LNCaP clone FGC (cell line): ENCODE results near the gene HLX.

Experiments used
- DNase-seq: peaks from one replicate; pipeline ENCODE4 v3.0.0-alpha.2; 2011; ENCODE audit warnings: low read depth
- H3K4me3 ChIP-seq: 2 replicates; pipeline ENCODE4 v1.5.1; 2011; ENCODE audit warnings: mild to moderate bottlenecking, low read depth, low read length, control low read depth
- CTCF ChIP-seq: IDR thresholded peaks from 2 replicates; pipeline ENCODE4 v1.5.1; 2012; ENCODE audit warnings: mild to moderate bottlenecking; ENCODE audit not compliant: control insufficient read depth, insufficient read depth; ENCODE audit errors: extremely low read depth

HLX gene

GRCh38 chr1:220922951-220923350, 43.7 kb downstream of the HLX start:
- no peak for TF ChIP-seq CTCF
- DNase-seq: no peak
- H3K4me3 ChIP-seq: no peak overlapping the region

GRCh38 chr1:220924331-220924970, 45.2 kb downstream of the HLX start:
- no peak for TF ChIP-seq CTCF
- no peak overlapping the region for H3K4me3 ChIP-seq
- DNase-seq: no peak

DNA sequence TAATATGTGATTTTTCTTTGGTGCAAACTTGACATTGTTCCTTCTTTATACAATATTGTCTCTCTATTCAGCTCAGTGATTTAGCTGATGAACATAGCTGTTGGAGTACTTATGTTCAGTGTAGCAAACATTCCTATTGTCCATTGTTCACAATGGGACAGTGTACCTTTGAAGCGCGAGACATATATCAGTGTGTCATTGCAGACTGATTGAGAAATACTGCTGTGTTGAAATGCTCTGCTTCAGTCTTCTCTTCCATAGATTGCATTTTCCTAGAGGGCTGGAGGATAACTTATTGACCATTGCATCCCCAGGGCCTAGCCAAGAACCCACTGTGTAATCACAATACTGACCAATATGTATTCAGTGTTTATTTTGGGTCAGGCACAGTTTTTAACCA, 46.5 kb downstream of the HLX start:
- no peak for DNase-seq
- no peak for TF ChIP-seq CTCF
- H3K4me3 ChIP-seq: no peak overlapping the region

- no peak overlapping the region for H3K4me3 ChIP-seq
- no peak for TF ChIP-seq CTCF
- peak; percentile 36 for DNase-seq
These were observed 46.9 kb downstream of the HLX start for GRCh38 chr1:220926146-220926545.

DNA sequence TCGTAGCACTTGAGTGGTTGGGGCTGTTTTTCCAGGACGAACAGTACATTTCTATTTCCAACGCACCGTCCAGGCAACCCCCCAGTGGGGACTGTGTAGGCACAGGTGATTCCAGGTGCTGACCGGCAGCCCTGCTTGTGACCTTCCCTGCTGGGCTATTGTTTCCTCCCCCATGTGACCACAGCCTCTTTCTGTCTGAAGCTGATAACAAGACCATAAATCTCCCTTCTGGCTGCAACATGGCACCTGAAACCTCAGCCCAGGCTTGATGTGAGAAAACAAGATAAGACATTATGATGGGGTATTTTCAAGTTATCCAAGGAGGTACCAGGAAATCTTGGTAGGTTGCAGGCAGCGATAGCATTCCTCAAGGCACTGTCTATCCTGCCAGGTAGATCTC, 48.2 kb downstream of the HLX start:
- DNase-seq: no peak
- no peak overlapping the region for H3K4me3 ChIP-seq
- no peak for TF ChIP-seq CTCF

- no peak for DNase-seq
- no peak for TF ChIP-seq CTCF
- no peak overlapping the region for H3K4me3 ChIP-seq
These were observed 49.1 kb downstream of the HLX start for GRCh38 chr1:220928320-220928719.

DNA sequence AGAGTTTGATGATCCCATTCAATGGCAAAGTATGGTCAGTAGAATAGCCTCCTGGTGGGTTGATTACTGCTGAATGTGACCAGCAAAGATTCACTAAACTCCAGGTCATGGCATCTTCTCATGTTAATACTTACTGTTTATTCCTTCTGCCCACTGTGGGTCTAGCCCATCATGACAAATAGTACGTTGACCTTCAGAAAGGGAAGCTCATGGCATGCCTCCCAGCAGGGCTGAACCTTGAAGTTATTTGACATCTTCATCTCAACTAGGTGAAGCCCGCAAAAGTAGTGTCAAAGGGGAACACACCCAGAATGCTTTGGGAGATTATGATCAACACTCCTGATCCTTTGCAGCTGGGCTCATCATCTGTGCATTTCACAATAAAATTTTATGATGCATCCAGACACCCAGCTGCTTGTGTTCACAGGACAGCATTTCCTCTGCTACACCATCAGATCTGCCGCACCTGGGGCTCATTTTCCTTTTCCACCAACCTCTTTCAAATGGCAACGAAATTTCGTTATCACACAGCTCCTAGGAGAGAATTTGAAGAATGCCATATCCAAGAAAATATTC, 49.6 kb downstream of the HLX start:
- no peak for DNase-seq
- TF ChIP-seq CTCF: no peak
- no peak overlapping the region for H3K4me3 ChIP-seq
